Stimulated activated naive CD8-positive, alpha-beta T cell treated with anti-CD3 and anti-CD28 coated beads, Interleukin-15, amount 100 ng/mL, for 72 hours (primary cell): ENCODE measurements around the gene ABCG1.

Source experiments
- ATAC-seq: fragments of 150-1000 bp; cut with Tn5 transposase; 2 replicates; pipeline ENCODE4 v1.10.0; 2021; ENCODE audit warnings: mild to moderate bottlenecking, moderate library complexity
- DNase-seq, 2 donors: peaks; one replicate each; pipeline ENCODE4 v3.0.0; 2021 to 2022
- H3K27ac Mint-ChIP-seq, 2 donors: one replicate each; pipeline ENCODE4 v1.8.0; 2022; ENCODE audit warnings: mild to moderate bottlenecking in 2 of 2, mixed read lengths in 2 of 2, moderate library complexity in 2 of 2
- H3K27me3 Mint-ChIP-seq: one replicate; pipeline ENCODE4 v1.8.0; 2022; ENCODE audit warnings: mixed read lengths
- H3K4me1 Mint-ChIP-seq: one replicate; pipeline ENCODE4 v1.8.0; 2022; ENCODE audit warnings: mild to moderate bottlenecking, mixed read lengths
- H3K4me3 Mint-ChIP-seq, 2 donors: one replicate each; pipeline ENCODE4 v1.8.0; 2022; ENCODE audit warnings: mild to moderate bottlenecking in 2 of 2, mixed read lengths in 2 of 2, moderate library complexity in 1 of 2
- H3K9me3 Mint-ChIP-seq, 2 donors: one replicate each; pipeline ENCODE4 v1.8.0; 2022; ENCODE audit warnings: mixed read lengths in 2 of 2

Gene ABCG1

DNA sequence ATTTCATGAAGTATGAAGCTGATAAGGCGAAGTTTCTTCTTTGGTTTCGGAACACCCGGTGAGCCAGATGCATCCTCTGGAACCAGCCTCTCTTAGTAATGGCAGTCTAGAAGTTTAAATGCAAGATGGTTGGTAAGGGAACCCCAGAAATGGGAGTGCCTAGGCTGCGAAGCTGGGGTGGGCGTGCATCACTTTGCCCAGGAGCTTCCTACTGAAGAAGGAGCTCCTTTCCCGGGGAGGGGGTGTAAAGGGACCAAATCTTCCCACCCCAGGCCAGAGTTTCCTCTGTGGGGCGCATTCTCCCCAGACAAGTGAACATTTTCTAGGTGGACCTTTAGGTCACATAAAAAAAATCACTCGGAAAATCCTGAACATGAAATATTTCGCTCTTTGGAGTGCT is 127.5 kb downstream of the ABCG1 start:
- H3K4me1 Mint-ChIP-seq: peaks cover 7% of the 10 kb centered on the region
- no peaks in the 10 kb centered on the region for H3K27me3 Mint-ChIP-seq
- no peaks in the 10 kb centered on the region for H3K9me3 Mint-ChIP-seq
- H3K4me3 Mint-ChIP-seq: no peak overlapping the region
- ATAC-seq (no peak), DNase-seq (no peak)
- no peak overlapping the region for H3K27ac Mint-ChIP-seq
